HEK293T (cell line): ENCODE measurements around the gene NOL4L.

ENCODE experiments used
- ARNT ChIP-seq: fragments of 450-650 bp; IDR thresholded peaks from 2 replicates; pipeline ENCODE4 v1.6.1; 2017; ENCODE audit warnings: mild to moderate bottlenecking
- BHLHE40 ChIP-seq: fragments of 450-650 bp; IDR thresholded peaks from 2 replicates; pipeline ENCODE4 v1.6.1; 2016; ENCODE audit warnings: mild to moderate bottlenecking, moderate library complexity, borderline replicate concordance
- CTBP1 ChIP-seq: fragments of 450-650 bp; IDR thresholded peaks from 2 replicates; pipeline ENCODE4 v1.6.1; 2016; ENCODE audit warnings: borderline replicate concordance
- ELF4 ChIP-seq: fragments of 450-650 bp; IDR thresholded peaks from 2 replicates; pipeline ENCODE4 v1.6.1; 2017; ENCODE audit warnings: antibody characterized with exemption
- FOXK2 ChIP-seq: fragments of 450-650 bp; IDR thresholded peaks from 2 replicates; pipeline ENCODE4 v1.6.1; 2016; ENCODE audit warnings: mild to moderate bottlenecking
- FOXM1 ChIP-seq: fragments of 450-650 bp; IDR thresholded peaks from 2 replicates; pipeline ENCODE4 v1.6.1; 2017; ENCODE audit warnings: mild to moderate bottlenecking, borderline replicate concordance
- LEF1 ChIP-seq: fragments of 450-650 bp; IDR thresholded peaks from 2 replicates; pipeline ENCODE4 v1.6.1; 2017; ENCODE audit warnings: mild to moderate bottlenecking, borderline replicate concordance
- NFRKB ChIP-seq: fragments of 450-650 bp; IDR thresholded peaks from 2 replicates; pipeline ENCODE4 v1.6.1; 2016; ENCODE audit warnings: mild to moderate bottlenecking, moderate library complexity
- PKNOX1 ChIP-seq: fragments of 450-650 bp; IDR thresholded peaks from 2 replicates; pipeline ENCODE4 v1.6.1; 2016
- SP1 ChIP-seq: fragments of 450-650 bp; IDR thresholded peaks from 2 replicates; pipeline ENCODE4 v1.6.1; 2017
- SUZ12 ChIP-seq: fragments of 450-650 bp; IDR thresholded peaks from 2 replicates; pipeline ENCODE4 v1.6.1; 2016; ENCODE audit warnings: mild to moderate bottlenecking
- TARDBP ChIP-seq: fragments of 450-650 bp; IDR thresholded peaks from 2 replicates; pipeline ENCODE4 v1.6.1; 2016
- ZNF384 ChIP-seq: fragments of 450-650 bp; IDR thresholded peaks from 2 replicates; pipeline ENCODE4 v1.6.1; 2016

GRCh38 chr20:32614303-32614702, 29.2 kb upstream of the NOL4L start:
- TF ChIP-seq FOXM1 (no peak), TARDBP (no peak), BHLHE40 (no peak), PKNOX1 (no peak), LEF1 (no peak), SP1 (no peak), ELF4 (no peak), FOXK2 (no peak), NFRKB (no peak), CTBP1 (no peak), ZNF384 (no peak), SUZ12 (no peak), ARNT (no peak)
